Gastroesophageal sphincter (tissue), 3 donors: ENCODE measurements around the gene AXIN2.

Experiments used
- POLR2A ChIP-seq, 2 donors: fragments of 450-650 bp; IDR thresholded peaks; one replicate each; pipeline ENCODE4 v1.6.1; 2017; ENCODE audit warnings: antibody characterized with exemption in 2 of 2, mild to moderate bottlenecking in 2 of 2, moderate library complexity in 1 of 2
- POLR2AphosphoS5 ChIP-seq: sonication (generic); formaldehyde crosslinking; IDR thresholded peaks from one replicate; pipeline ENCODE4 v1.6.1; 2017; ENCODE audit warnings: antibody characterized with exemption
- TF ChIP-seq, protein P1 (sequence below), 4 experiments: fragments of 200-600 bp in 2 of 4; fragments of 450-650 bp in 2 of 4; sonication (generic) in 1 of 4; IDR thresholded peaks; one replicate each; pipeline ENCODE4 v1.5.1; 2017 to 2019; ENCODE audit warnings: antibody characterized with exemption in 4 of 4, mild to moderate bottlenecking in 2 of 4, moderate library complexity in 2 of 4

DNA sequence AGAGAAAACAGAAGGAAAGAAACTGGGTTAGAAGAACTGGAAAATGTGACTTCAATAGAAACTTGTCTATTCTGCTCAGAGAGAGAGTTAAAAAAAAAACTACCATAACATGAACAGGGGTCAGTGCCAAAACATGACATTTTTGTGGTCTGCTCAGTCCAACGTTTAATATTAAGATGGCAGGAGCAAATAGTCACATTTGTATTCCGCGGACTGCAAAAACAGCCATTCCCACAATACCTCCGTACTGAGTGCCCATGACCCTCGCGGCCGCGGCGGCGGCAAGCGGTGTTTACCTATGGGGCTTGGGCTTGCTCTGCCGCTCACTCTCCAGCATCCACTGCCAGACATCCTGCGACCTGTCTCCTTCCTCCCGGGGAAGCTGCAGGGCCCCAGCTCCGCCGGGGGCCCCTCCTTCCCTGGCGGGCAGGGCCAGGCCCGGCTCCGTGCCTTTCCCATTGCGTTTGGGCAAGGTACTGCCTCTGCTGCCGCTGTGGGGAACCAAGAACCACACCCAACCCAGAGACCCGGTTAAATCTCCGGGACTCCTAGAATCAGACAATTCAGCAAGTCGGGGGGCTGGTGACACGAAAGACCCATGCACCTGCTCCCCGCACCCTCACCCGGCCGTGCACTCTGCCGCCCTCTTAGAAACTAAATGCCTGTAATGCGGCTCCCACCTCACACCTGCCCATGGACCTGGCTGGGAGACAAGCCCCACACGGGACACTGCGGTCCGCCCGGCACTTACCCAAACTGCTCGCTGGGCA, 24.7 kb downstream of the AXIN2 start:
- TF ChIP-seq, protein P1, sequence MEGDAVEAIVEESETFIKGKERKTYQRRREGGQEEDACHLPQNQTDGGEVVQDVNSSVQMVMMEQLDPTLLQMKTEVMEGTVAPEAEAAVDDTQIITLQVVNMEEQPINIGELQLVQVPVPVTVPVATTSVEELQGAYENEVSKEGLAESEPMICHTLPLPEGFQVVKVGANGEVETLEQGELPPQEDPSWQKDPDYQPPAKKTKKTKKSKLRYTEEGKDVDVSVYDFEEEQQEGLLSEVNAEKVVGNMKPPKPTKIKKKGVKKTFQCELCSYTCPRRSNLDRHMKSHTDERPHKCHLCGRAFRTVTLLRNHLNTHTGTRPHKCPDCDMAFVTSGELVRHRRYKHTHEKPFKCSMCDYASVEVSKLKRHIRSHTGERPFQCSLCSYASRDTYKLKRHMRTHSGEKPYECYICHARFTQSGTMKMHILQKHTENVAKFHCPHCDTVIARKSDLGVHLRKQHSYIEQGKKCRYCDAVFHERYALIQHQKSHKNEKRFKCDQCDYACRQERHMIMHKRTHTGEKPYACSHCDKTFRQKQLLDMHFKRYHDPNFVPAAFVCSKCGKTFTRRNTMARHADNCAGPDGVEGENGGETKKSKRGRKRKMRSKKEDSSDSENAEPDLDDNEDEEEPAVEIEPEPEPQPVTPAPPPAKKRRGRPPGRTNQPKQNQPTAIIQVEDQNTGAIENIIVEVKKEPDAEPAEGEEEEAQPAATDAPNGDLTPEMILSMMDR (IDR thresholded peaks at IDR 0.05): no peak
- TF ChIP-seq POLR2A (IDR thresholded peaks at IDR 0.05) (no peak), POLR2AphosphoS5 (no peak)
